H4 (cell line): ENCODE data around the gene MBP. TPM values are rescaled to one million over a fixed set of nuclear protein-coding genes. Genes with fewer than 3 reads are reported as not detected.

Experiments
- DNase-seq: peaks from one replicate; pipeline ENCODE4 v3.0.0-alpha.2; 2015; ENCODE audit warnings: low spot score
- total RNA-seq: library from RNA; depleted of rRNA; stranded (reverse); fragments of >200 nt; shearing (Covaris generic); gene quantifications from 2 replicates; pipeline ENCODE4 v1.2.3, GENCODE V29; 2014

MBP gene
- total RNA-seq, 1 experiment from 2014 or later: 0.35 TPM

DNA sequence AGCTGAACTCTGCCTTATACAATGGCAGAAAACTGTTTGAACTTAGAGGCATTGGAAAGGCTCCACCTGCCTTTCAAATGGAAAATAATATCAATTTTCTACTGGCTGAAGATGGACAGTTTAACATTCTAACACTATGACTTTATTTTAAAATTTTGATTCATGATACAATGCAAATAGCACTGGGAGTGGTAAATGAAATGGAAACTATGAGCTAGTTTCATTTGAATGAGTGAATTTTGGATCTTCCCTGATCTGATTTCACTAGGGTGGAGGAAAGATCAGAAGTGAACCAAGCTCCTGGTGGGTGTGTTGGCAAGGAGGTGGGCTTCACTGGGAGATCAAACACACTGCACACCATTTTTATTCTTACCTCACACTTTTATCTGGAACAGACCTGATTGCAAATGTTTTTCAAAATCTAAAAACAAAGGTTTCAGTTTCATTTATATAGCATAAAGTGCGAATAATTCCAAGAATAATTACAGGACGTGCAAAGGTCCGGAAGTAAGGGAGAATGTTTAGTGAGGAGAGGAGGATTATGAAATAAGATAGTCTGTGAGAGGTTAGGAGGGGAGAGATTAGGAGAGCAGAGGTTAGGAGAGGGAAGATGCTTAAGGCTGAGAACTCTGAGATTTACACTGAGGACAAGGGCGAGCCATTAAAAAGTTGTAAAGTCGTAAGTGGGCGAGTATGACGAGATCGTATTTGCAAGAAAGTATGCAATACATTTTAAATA lies 18.6 kb upstream of the MBP start:
- no peak for DNase-seq

DNA sequence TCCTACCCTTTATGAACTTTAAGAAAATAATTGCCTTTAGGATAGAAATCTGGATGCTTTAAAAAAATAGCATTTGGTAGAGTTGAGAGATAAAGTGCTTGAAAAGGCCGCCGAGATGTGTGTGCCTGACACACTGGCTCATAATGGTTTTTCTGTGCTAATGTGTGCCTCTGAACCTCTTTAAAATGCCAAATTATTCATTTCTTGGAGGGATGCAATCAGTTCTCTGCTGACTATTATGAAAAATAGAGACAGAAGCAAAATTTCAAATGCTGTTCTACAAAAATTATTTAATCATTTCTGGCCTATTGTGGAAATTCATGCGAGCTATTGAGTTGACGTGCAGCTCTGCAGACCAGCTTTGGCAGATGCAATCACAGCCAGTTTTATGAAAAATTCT lies 18.0 kb upstream of the MBP start:
- no peak for DNase-seq

DNA sequence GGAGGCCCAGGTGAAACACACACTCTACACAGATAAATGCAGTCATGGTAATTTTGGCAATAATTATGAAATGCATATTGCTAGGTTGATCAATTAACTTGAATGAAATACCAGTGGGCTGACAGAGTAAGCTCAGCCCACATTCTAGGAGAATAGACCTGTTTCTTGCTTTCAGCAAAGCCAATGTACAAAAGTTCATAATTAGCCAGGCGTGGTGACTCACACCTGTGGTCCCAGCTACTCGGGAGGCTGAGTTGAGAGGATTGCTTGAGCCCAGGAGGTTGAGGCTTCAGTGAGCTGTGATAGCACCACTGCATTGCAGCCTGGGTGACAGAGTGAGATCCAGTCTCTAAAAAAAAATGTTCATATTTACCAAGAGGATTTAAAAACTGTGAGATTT lies 15.7 kb upstream of the MBP start:
- DNase-seq: no peak

DNA sequence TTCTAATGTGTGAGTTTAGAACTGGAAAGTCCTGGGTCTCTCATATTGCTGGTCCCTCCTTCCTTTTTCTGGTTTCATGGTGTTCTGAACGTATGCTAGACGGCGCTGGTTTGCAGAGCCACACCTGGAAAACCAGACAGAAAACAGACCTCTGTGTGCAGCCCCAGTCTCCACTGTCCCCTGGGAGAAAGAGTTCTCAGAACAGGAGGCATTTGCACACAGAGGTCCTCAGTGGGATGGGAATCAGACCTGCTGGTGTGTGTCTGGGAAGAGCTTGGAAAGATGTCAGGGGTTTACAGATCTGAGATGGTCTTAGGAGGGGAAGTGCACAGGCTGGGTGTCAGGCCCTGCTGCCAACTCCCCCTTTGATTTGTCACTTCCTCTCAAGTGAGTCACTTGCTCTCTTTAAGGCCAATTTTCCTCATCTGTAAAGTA lies 14.9 kb upstream of the MBP start:
- DNase-seq: no peak

DNA sequence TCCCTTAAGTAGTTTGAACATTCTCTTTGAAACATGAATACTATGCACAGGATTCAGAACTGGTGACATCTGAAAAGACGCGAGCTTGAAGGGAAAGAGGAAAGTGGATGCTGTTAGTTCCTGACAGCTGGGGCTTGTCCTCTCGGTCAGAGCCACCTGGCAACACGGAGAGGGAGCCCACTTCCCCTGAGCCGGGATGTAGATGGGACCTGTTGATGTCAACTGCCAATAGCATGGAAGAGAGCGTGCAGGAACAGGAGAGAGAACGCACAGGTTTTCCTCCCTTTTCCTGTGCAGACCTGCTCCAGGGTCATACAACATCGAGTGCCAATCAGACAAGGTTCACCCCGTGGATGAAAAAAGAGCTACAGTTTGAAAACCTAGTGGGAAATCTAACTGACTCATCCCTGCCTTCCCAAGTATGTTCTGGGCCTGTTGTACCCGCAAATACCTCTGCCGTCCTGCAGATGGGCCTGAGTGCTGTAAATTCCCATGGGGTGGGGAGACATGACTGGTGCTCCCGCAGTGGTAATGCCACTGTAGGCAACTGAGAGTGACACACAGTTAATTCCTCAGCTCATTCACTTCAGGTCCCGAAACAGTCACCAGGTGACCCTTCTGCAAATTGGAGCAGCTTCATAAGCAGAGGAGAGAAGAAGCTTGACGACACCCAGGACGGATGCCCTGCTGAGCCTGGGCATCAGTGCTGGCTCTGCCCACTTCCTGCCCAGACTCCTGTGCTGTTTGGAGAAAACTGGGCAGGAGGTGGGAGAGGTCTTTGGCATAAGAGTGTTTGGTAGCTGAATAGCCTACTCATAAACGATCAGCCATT lies 13.9 kb upstream of the MBP start:
- no peak for DNase-seq

DNA sequence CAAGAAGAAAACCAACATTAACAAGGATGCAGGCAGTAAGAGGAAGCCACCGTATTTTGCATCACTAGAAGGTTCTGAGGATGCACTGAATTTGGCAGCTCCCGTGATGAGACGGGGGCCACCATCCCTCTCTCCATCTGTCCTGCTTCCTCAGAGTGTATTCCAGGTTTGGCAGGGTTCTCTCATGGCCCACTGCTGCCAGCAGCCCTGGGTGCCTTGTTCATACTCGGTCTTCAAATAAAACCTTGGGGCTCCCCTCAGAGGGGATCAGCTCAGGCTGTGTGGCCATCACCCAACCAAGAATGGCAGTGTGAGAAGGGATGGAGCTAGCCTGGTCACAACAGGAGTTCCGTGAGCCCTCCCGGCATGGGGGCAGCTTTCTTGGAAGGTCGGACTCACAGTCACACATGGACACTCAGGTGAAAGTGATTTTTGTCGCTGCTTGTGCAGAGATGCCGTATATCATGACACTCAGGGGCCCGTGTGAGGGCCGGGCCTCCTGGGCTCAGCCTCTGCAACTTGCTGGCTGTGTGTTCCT lies 12.8 kb upstream of the MBP start:
- no peak for DNase-seq

DNA sequence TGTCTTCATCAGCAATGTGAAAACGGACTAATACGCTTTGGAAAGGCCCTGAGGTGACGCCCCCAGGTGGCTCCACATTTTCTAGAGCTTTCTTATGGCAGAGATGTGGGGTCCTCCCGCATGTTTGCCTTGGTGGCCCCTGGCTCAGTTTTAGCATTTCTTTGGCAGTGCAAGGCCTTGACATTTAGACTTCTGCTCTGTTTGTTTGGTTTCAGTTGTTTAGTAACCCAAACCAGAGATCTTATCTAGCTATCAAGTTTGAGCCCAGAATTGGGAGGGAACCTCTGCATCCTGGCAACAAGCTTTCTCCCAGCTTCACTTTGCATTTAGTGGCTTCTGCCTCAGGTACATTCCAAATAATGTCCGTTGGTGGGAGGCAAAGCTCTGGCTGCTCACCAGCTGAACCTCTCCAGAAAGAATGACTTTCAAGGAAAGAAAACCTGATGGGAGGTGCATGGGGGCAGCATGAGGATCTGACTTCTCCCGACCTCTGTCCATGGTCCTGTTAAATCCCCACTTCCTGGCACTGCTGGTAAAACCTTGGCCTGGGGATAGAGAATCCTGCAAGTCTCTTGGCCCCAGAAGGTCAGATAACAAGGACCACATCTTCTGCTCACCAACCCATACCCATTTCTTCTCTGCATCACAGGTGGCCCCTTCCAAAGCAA lies 12.0 kb upstream of the MBP start:
- no peak for DNase-seq

DNA sequence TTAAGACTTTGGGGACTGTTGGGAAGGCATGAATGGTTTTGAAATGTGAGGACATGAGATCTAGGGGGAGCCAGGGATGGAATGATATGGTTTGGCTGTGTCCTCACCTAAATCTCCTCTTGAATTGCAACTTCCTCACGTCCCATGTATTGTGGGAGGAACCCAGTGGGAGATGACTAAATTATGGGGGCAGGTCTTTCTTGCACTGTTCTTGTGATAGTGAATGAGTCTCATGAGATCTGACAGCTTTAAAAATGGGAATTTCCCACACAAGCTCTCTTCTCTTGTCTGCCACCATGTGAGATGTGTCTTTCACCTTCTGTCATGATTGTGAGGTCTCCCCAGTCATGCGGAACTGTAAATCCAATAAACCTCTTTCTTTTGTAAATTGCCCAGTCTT lies 11.5 kb upstream of the MBP start:
- DNase-seq: no peak

DNA sequence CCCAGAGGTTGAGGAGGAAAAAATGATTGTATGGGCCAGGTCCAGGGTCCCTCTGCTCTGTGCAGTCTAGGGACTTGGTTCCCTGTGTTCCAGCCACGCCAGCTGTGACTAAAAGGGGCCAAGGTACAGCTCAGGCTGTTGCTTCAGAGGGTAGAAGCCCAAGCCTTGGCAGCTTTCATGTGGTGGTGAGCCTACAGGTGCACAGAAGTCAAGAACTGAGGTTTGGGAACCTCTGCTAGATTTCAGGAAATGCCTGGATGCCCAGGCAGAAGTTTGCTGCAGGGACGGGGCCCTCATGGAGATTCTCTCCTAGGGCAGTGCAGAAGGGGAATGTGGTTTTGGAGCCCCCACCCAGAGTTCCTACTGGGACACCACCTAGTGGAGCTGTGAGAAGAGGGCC lies 10.6 kb upstream of the MBP start:
- no peak for DNase-seq

DNA sequence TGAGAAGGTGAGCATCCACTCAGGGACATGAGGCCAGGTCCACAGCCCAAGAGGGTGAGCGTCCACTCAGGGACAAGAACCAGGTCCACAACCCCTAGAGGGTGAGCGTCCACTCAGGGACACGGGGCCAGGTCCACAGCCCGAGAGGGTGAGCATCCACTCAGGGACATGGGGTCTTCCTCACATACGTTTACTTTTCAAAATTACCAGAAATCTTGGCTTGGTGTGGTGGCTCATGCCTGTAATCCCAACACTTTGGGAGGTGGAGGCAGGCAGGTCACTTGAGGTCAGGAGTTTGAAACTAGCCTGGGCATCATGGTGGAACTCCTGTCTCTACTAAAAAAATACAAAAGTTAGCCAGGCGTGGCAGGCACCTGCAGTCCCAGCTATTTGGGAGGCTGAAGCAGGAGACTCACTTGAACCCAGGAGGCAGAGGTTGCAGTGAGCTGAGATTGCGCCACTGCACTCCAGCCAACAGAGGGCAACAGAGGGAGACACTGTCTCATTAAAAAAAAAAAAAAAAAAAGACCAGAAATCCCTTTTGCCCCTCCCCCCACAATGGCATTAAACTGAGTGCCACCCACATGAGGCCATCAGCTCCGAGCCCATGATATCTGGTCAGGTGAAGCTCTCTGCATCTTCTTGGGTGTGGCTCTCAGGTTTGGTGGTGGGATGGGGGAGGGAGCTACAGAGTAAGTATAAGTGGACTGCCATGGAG lies 9.0 kb upstream of the MBP start:
- no peak for DNase-seq

DNA sequence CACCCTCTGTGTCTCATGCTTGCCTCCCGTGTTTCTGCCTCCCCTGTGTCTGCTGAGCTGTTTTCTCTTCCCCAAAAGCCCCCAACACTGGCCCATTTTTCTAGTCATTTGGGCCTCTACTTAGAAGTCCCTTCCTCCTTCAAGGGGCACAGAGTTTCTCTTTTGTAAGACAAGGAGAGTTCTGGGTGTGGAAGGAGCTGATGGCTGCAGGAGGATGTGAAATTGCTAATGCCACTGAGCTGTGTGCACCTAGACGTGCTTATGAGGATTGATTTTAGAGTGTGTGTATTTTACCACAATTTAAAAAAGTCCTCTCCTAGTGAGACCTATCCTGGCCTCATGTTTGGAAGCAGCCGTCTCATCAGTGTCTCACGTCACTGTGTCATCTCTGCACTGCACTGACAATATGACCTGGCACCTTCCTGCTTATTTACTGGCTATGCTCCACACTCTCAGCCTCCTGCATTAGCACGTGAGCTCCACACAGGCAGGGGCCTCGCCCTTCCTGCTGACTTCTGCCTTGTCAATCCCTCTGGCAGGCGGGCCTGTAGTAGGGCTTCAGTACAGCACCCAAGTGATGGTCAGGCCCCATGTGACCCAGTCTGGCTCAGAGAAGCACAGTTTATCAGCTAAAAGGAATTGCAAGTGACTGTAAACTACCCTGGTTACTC lies 8.0 kb upstream of the MBP start:
- DNase-seq: no peak

DNA sequence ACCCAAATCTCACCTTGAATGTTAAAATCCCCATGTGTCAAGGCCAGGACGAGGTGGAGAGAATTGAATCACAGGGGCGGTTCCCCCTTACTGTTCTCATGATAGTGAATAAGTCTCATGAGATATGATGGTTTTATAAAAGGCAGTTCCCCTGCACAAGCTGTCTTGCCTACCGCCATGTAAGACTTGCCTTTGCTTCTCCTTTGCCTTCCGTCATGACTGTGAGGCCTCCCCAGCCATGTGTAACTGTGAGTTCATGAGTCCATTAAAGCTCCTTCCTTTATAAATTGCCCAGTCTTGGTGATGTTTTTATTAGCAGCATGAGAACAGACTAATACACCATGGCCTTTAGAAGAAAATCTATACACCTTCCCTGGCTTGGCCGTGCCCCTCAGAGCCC lies 7.4 kb upstream of the MBP start:
- DNase-seq: no peak

DNA sequence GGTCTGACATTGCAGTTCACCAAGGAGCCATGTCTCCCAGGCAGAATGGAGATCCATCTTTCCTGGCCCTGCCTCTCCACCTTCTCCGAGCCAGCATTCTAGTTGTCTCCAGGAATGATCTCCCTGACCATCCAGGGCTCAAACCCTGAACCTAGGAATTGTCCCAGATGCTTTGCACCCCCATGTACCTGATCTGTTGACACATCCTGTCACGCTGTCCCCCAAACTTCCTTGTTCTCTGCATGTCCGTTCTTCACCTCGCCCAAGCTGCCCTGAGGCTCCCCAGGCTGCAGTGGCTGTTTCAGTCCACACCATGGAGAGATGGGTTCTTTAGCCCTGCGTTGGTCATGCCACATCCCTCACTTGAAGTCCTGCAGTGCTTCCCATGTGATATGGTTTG lies 7.0 kb upstream of the MBP start:
- no peak for DNase-seq

DNA sequence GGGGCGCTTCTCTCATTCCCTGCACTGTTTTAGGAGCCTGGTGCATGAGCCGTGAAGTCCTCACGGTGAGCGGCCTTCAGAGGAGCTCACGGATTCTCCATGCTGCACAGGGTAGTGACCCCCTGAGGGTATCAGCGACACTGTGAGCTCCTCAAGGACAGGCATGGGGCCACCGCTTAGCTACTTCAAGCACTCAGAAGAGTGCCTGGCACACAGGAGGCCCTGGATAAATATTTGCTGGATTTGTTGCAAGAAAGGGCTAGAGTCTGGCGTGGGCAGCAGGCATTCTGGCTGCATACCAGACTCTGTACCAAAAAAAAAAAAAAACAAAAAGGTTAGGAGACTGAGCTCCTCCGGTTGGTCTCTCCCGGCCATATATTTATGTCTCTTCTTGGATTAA lies 5.7 kb upstream of the MBP start:
- no peak for DNase-seq

DNA sequence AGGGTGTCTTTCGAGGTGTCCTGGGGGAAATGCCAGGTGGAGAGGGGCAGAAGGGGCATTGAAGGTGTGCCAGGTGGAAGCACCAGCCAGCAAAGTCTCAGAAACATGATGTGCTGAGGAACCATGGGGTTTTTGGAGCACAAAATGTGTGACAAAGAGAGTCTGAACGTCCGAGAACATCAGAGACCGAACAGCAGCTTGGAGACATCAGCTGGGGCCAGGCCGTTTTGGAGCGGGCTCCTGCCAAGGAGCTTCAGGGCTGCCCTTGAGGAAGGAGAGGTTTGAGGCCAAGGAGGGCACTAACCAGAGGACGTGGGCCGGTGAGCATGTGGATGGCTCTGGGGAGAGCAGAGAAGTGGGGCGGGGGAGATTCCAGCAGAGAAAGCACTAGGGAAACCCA lies 5.3 kb upstream of the MBP start:
- DNase-seq: no peak

DNA sequence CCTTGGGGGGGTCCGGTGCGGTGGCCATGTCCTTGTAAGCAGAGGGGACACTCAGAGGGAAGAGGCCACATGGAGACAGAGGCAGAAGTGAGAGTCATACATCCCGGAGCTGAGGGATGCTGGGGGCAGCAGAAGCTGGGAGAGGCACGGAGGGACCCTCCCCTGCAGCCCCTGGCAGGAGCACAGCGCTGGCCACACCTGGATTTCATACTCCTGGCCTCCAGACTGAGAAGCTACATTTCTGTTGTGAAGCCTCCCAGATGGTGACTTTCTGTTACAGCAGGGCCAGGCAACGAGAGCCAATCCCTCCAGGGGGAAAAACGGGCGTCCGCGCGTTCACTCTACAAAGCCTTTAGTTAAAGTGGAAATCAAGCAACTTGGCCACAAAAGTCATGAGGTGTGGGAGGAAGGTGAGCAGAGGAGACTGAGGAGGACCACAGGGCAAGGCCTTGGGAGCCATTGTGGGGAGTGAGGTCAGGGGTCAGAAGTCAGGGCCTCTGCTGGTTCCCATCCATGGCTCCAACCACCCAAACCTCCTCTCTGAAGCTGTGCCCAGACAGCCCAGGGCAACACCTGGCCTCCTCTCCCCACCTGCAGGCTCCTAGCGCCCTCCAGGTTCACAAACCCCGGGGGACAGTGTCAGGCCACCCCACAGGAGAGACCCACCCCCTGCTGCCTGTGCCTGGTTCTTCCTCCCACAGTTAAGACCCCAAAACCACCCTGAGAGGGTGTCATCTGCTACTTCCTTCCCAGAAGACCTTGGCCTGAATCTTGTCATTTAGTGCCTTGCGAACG lies 4.5 kb upstream of the MBP start:
- no peak for DNase-seq

DNA sequence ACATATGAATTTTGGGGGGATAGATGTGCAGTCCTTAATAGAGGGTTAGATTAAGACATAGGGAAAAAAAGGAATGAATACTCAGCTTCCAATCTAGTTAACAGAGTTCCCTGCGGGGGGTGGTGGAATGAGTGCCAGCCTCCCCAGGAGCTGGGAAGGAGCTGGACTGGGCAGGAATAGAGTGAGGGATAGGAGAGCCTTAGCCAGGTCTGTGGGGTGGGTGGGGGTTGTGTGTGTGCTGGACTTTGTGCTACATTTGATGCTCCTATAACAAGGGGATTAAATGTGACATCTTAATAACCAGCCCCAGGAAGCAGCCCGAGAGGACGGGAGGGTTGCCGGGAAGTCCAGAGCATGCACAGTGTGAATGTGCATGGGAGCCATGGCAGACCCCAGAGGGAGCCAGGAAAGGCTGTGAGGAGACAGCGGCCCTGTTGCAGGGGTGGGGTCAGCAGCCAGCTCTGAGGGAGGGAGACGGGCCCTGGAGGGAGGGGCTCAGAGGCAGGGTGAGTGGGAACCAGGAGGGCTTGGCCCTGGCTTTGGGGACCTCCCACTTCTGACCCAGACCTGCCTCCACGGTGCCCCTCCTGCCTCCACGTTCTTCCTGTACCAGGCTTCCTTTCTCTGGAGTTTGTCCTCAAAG lies 3.6 kb upstream of the MBP start:
- no peak for DNase-seq

DNA sequence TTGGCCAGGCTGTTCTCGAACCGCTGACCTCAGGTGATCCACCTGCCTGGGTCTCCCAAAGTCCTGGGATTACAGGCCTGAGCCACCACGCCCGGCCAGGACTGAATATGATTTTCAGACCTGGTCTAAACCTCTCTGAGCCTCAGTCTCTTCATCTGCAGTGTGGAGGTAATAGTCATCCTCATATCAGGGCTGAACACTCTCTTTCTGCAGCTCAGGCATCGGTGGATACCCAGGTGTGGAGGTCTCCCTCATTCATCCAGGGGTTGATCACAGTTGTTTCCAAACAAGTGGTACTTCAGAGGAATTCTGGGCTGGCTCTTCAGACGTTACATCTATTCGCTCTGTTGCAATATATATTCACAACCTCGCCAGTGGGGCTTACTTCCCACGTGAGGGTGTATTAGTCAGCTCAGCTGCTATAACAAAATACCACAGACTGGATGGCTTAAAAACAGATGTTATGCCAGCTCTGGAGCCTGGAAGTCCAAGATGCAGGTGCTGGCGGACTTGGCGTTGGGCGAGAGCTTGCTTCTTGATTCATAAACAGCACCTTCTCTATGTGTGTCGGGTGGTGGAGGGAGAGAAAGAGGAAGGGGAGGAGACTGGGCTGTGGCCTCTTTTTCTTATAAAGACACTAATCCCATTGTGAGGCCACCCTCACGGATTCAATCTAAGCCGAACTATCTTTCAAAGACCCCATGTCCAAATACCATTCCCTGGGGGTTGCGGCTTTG lies 2.9 kb upstream of the MBP start:
- no peak for DNase-seq

DNA sequence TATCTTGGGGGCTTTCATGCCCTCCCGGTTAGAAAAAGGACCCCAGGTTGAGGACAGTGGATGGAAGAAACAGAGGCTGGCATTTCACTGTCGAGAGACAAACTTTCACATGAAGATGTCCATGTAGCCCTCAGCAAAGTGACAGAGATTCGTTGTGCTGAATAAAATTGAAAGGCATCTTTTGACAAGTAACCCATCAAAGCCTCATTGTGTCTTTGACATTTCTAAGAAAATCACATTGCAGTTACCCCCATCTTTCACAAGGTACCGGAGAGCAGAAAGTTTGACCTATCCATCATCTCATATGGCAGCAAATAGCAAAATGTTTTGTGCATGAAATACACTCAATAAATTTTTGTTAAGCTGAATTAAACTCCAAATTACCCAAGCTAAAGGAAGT lies 2.0 kb upstream of the MBP start:
- no peak for DNase-seq
